A549 (cell line): Measurements from ENCODE around the gene MAP3K19.

Experiments used
- EHMT2 ChIP-seq: fragments of 200-600 bp; sonication (generic); IDR thresholded peaks from 2 replicates; pipeline ENCODE4 v1.6.1; 2016; ENCODE audit warnings: antibody characterized with exemption, low read depth, mild to moderate bottlenecking, moderate library complexity
- EP300 ChIP-seq, 2 experiments: fragments of >200 bp; sonication (Bioruptor Twin); formaldehyde crosslinking; IDR thresholded peaks; 2 replicates in 1 of 2; 3 replicates in 1 of 2; pipeline ENCODE4 v1.6.1; 2016 to 2017
- MAZ ChIP-seq: fragments of 150-350 bp; IDR thresholded peaks from 2 replicates; pipeline ENCODE4 v1.6.1; 2014; ENCODE audit warnings: antibody characterized with exemption, low read depth, low read length, borderline replicate concordance
- NR3C1 ChIP-seq: fragments of >200 bp; sonication (Bioruptor Twin); formaldehyde crosslinking; IDR thresholded peaks from 3 replicates; pipeline ENCODE4 v1.6.1; 2017
- POLR2A ChIP-seq: IDR thresholded peaks from 2 replicates; pipeline ENCODE4 v1.6.1; 2012; ENCODE audit warnings: mild to moderate bottlenecking, low read length
- RAD21 ChIP-seq, 2 experiments: fragments of >200 bp in 1 of 2; sonication (Bioruptor Twin) in 1 of 2; formaldehyde crosslinking in 1 of 2; IDR thresholded peaks in 1 of 2; conservative IDR thresholded peaks in 1 of 2; 2 replicates in 1 of 2; 3 replicates in 1 of 2; pipeline ENCODE4 v1.6.1; 2012 to 2018; ENCODE audit warnings: inconsistent platforms in 1 of 2
- RFX5 ChIP-seq: fragments of 450-650 bp; IDR thresholded peaks from 2 replicates; pipeline ENCODE4 v1.7.1; 2014; ENCODE audit warnings: antibody characterized with exemption, mild to moderate bottlenecking, moderate library complexity
- RNF2 ChIP-seq: fragments of 200-600 bp; sonication (generic); IDR thresholded peaks from 2 replicates; pipeline ENCODE4 v1.6.1; 2016; ENCODE audit warnings: low read depth, mild to moderate bottlenecking, antibody characterized with exemption, moderate library complexity, borderline replicate concordance
- SMC3 ChIP-seq: fragments of >200 bp; sonication (Bioruptor Twin); formaldehyde crosslinking; IDR thresholded peaks from 3 replicates; pipeline ENCODE4 v1.6.1; 2018; ENCODE audit warnings: inconsistent platforms
- SREBF2 ChIP-seq: fragments of 450-650 bp; IDR thresholded peaks from 2 replicates; pipeline ENCODE4 v1.6.1; 2014; ENCODE audit warnings: mild to moderate bottlenecking, moderate library complexity
- TP53 ChIP-seq: fragments of 250-450 bp; sonication (Bioruptor Pico); IDR thresholded peaks from 2 replicates; pipeline ENCODE4 v1.5.0; 2021; ENCODE audit warnings: mild to moderate bottlenecking, moderate library complexity
- TF ChIP-seq, protein P1 (sequence below): fragments of >200 bp; sonication (Bioruptor Twin); formaldehyde crosslinking; IDR thresholded peaks from 3 replicates; pipeline ENCODE4 v1.5.1; 2016
- TF ChIP-seq, protein P2 (sequence below): fragments of 200-600 bp; sonication (generic); IDR thresholded peaks from 2 replicates; pipeline ENCODE4 v1.6.1; 2016; ENCODE audit warnings: antibody characterized with exemption, mild to moderate bottlenecking, moderate library complexity
- TF ChIP-seq, protein P3 (sequence below): IDR thresholded peaks from 2 replicates; pipeline ENCODE4 v1.6.1; 2012

DNA sequence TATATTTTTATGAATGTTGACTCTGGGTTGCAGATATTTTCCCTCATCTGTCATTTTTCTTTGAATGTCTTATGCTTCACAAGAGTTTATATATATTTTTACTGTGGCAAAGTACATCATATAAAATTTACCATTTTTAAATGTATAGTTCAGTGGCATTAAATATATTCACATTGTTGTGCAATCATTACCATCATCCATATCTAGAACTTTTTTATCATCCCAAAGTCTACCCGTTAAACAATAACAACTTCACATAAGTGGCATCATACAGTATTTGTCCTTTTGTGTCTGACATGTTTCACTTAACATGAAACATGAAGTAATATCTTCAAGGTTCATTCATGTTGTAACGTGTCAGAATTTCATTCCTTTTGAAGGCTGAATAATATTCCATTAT, 29.3 kb upstream of the MAP3K19 start:
- TF ChIP-seq, protein P1, sequence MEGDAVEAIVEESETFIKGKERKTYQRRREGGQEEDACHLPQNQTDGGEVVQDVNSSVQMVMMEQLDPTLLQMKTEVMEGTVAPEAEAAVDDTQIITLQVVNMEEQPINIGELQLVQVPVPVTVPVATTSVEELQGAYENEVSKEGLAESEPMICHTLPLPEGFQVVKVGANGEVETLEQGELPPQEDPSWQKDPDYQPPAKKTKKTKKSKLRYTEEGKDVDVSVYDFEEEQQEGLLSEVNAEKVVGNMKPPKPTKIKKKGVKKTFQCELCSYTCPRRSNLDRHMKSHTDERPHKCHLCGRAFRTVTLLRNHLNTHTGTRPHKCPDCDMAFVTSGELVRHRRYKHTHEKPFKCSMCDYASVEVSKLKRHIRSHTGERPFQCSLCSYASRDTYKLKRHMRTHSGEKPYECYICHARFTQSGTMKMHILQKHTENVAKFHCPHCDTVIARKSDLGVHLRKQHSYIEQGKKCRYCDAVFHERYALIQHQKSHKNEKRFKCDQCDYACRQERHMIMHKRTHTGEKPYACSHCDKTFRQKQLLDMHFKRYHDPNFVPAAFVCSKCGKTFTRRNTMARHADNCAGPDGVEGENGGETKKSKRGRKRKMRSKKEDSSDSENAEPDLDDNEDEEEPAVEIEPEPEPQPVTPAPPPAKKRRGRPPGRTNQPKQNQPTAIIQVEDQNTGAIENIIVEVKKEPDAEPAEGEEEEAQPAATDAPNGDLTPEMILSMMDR, result no peak
- no peak for TF ChIP-seq SREBF2
- TF ChIP-seq, protein P2, sequence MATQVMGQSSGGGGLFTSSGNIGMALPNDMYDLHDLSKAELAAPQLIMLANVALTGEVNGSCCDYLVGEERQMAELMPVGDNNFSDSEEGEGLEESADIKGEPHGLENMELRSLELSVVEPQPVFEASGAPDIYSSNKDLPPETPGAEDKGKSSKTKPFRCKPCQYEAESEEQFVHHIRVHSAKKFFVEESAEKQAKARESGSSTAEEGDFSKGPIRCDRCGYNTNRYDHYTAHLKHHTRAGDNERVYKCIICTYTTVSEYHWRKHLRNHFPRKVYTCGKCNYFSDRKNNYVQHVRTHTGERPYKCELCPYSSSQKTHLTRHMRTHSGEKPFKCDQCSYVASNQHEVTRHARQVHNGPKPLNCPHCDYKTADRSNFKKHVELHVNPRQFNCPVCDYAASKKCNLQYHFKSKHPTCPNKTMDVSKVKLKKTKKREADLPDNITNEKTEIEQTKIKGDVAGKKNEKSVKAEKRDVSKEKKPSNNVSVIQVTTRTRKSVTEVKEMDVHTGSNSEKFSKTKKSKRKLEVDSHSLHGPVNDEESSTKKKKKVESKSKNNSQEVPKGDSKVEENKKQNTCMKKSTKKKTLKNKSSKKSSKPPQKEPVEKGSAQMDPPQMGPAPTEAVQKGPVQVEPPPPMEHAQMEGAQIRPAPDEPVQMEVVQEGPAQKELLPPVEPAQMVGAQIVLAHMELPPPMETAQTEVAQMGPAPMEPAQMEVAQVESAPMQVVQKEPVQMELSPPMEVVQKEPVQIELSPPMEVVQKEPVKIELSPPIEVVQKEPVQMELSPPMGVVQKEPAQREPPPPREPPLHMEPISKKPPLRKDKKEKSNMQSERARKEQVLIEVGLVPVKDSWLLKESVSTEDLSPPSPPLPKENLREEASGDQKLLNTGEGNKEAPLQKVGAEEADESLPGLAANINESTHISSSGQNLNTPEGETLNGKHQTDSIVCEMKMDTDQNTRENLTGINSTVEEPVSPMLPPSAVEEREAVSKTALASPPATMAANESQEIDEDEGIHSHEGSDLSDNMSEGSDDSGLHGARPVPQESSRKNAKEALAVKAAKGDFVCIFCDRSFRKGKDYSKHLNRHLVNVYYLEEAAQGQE, result no peak
- TF ChIP-seq RFX5, result no peak
- TF ChIP-seq POLR2A, result no peak
- TF ChIP-seq RNF2, result no peak
- TF ChIP-seq MAZ, result no peak
- no peak for TF ChIP-seq EP300 (IDR thresholded peaks at IDR 0.05)
- no peak for TF ChIP-seq RAD21 (conservative IDR thresholded peaks at IDR 0.05 in 1 of 2, IDR thresholded peaks at IDR 0.05 in 1 of 2)
- no peak for TF ChIP-seq TP53 (CRISPR knock-in tag)
- TF ChIP-seq, protein P3, sequence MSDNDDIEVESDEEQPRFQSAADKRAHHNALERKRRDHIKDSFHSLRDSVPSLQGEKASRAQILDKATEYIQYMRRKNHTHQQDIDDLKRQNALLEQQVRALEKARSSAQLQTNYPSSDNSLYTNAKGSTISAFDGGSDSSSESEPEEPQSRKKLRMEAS, result no peak
- TF ChIP-seq NR3C1, result no peak
- TF ChIP-seq SMC3, result no peak
- TF ChIP-seq EHMT2, result no peak
